Activated T-cell treated with anti-CD3 and anti-CD28 coated beads, Interleukin-2, amount 50 U/mL, for 1 hour (primary cell): ENCODE data around the gene MROH2A.
"Not testable (repeated sequence)": the region's sequence is repeated elsewhere in the genome, so short reads cannot be mapped to it uniquely, and the experiment has no call there.

ENCODE experiments used
- DNase-seq: peaks from one replicate; pipeline ENCODE4 v3.0.0-alpha.2; 2020

Gene MROH2A

GRCh38 chr2:233778030-233778429 is at the start of gene MROH2A:
TSS of gene MROH2A (plus strand) at chr2:233778330. CDS start at chr2:233779359, 1,029 bp downstream.
- no peak for DNase-seq

GRCh38 chr2:233728723-233729301 is 49.3 kb upstream of the MROH2A start, which contains the start of gene UGT1A3:
TSS of gene UGT1A3 (plus strand) at chr2:233729042. CDS start at chr2:233729127, 85 bp downstream.
- DNase-seq = no peak

- DNase-seq = not testable (repeated sequence)
These were observed 41.1 kb upstream of the MROH2A start for GRCh38 chr2:233736868-233737653.

- DNase-seq = no peak
These were observed 37.3 kb upstream of the MROH2A start for GRCh38 chr2:233740870-233741269.

GRCh38 chr2:233743464-233744259 is 34.5 kb upstream of the MROH2A start:
- DNase-seq = no peak

- no peak for DNase-seq
These were observed 32.9 kb upstream of the MROH2A start for GRCh38 chr2:233745073-233745755.

GRCh38 chr2:233745838-233746237 is 32.3 kb upstream of the MROH2A start:
- DNase-seq = not testable (repeated sequence)

GRCh38 chr2:233746475-233747282 is 31.5 kb upstream of the MROH2A start:
- no peak for DNase-seq

- DNase-seq = no peak
These were observed 30.9 kb upstream of the MROH2A start for GRCh38 chr2:233747283-233747544.

GRCh38 chr2:233750689-233751088 is 27.4 kb upstream of the MROH2A start:
- not testable (repeated sequence) for DNase-seq

- DNase-seq = not testable (repeated sequence)
These were observed 26.7 kb upstream of the MROH2A start for GRCh38 chr2:233751212-233752009.

- DNase-seq = no peak
These were observed 23.1 kb upstream of the MROH2A start for GRCh38 chr2:233754872-233755611.

- DNase-seq = no peak
These were observed 21.6 kb upstream of the MROH2A start for GRCh38 chr2:233756429-233757081.

- DNase-seq = no peak
These were observed 20.0 kb upstream of the MROH2A start for GRCh38 chr2:233758141-233758540.

GRCh38 chr2:233758849-233759248 is 19.3 kb upstream of the MROH2A start:
- no peak for DNase-seq

GRCh38 chr2:233760043-233760442 is 18.1 kb upstream of the MROH2A start, which contains the start of gene UGT1A1:
TSS of gene UGT1A1 (plus strand) at chr2:233760270. CDS start at chr2:233760288, 18 bp downstream.
- DNase-seq = no peak

GRCh38 chr2:233761040-233761769 is 16.9 kb upstream of the MROH2A start:
- DNase-seq = no peak

GRCh38 chr2:233764264-233764663 is 13.9 kb upstream of the MROH2A start:
- DNase-seq = no peak

- no peak for DNase-seq
These were observed 13.4 kb upstream of the MROH2A start for GRCh38 chr2:233764761-233765160.
